ENCODE results near the gene GRIA3.

Gene GRIA3

GRCh38 chrX:123170546-123170945, 13.5 kb upstream of the GRIA3 start:
- no peak overlapping the region for H3K4me3 ChIP-seq (ENCODE audit: insufficient read depth, low read depth, low read length)
- WGBS, 2 experiments: 88 to 92% methylated on average over 7 of the region's 7 CpGs
- no peaks in the 10 kb centered on the region for H3K9me3 ChIP-seq (ENCODE audit: control insufficient read depth, low read length)
- no peaks in the 10 kb centered on the region for H3K27me3 ChIP-seq (ENCODE audit: control insufficient read depth, insufficient read depth, low read length, poor library complexity, severe bottlenecking)
- no peaks in the 10 kb centered on the region for H3K36me3 ChIP-seq (ENCODE audit: control insufficient read depth, insufficient read depth, low read length)
- no peaks in the 10 kb centered on the region for H3K4me1 ChIP-seq (ENCODE audit: control insufficient read depth, insufficient read depth, low read length)
- H3K27ac ChIP-seq (ENCODE audit: insufficient read depth, low read depth, low read length, poor library complexity, severe bottlenecking): no peak overlapping the region

GRCh38 chrX:123171781-123172180, 12.3 kb upstream of the GRIA3 start:
- Histone ChIP-seq H3K27ac (ENCODE audit: insufficient read depth, low read depth, low read length, poor library complexity, severe bottlenecking) (no peak overlapping the region), H3K4me1 (ENCODE audit: control insufficient read depth, insufficient read depth, low read length) (no peaks in the 10 kb centered on the region), H3K4me3 (ENCODE audit: insufficient read depth, low read depth, low read length) (no peak overlapping the region), H3K36me3 (ENCODE audit: control insufficient read depth, insufficient read depth, low read length) (no peaks in the 10 kb centered on the region), H3K27me3 (ENCODE audit: control insufficient read depth, insufficient read depth, low read length, poor library complexity, severe bottlenecking) (no peaks in the 10 kb centered on the region), H3K9me3 (ENCODE audit: control insufficient read depth, low read length) (no peaks in the 10 kb centered on the region)
- WGBS, 2 experiments: no CpG with 5 or more reads among the region's 3 CpGs

GRCh38 chrX:123172869-123173268, 11.2 kb upstream of the GRIA3 start:
- no CpG with 5 or more reads among the region's 2 CpGs for WGBS, 2 experiments

GRCh38 chrX:123173833-123174232, 10.2 kb upstream of the GRIA3 start:
- Histone ChIP-seq H3K4me1 (ENCODE audit: control insufficient read depth, insufficient read depth, low read length) (no peaks in the 10 kb centered on the region), H3K27me3 (ENCODE audit: control insufficient read depth, insufficient read depth, low read length, poor library complexity, severe bottlenecking) (no peaks in the 10 kb centered on the region), H3K27ac (ENCODE audit: insufficient read depth, low read depth, low read length, poor library complexity, severe bottlenecking) (no peak overlapping the region), H3K4me3 (ENCODE audit: insufficient read depth, low read depth, low read length) (no peak overlapping the region), H3K9me3 (ENCODE audit: control insufficient read depth, low read length) (no peaks in the 10 kb centered on the region), H3K36me3 (ENCODE audit: control insufficient read depth, insufficient read depth, low read length) (no peaks in the 10 kb centered on the region)
- no CpG with 5 or more reads among the region's 1 CpG for WGBS, 2 experiments

More at GRCh38 chrX:123172869-123173268, 11.2 kb upstream of the GRIA3 start:
- Histone ChIP-seq H3K9me3 (ENCODE audit: control insufficient read depth, low read length) (no peaks in the 10 kb centered on the region), H3K27ac (ENCODE audit: insufficient read depth, low read depth, low read length, poor library complexity, severe bottlenecking) (no peak overlapping the region), H3K4me3 (ENCODE audit: insufficient read depth, low read depth, low read length) (no peak overlapping the region), H3K36me3 (ENCODE audit: control insufficient read depth, insufficient read depth, low read length) (no peaks in the 10 kb centered on the region), H3K4me1 (ENCODE audit: control insufficient read depth, insufficient read depth, low read length) (no peaks in the 10 kb centered on the region), H3K27me3 (ENCODE audit: control insufficient read depth, insufficient read depth, low read length, poor library complexity, severe bottlenecking) (no peaks in the 10 kb centered on the region)

GRCh38 chrX:123175366-123176122, 8.5 kb upstream of the GRIA3 start:
- Histone ChIP-seq H3K4me3 (ENCODE audit: insufficient read depth, low read depth, low read length) (no peak overlapping the region), H3K27ac (ENCODE audit: insufficient read depth, low read depth, low read length, poor library complexity, severe bottlenecking) (no peak overlapping the region), H3K36me3 (ENCODE audit: control insufficient read depth, insufficient read depth, low read length) (no peaks in the 10 kb centered on the region), H3K9me3 (ENCODE audit: control insufficient read depth, low read length) (no peaks in the 10 kb centered on the region), H3K27me3 (ENCODE audit: control insufficient read depth, insufficient read depth, low read length, poor library complexity, severe bottlenecking) (no peaks in the 10 kb centered on the region), H3K4me1 (ENCODE audit: control insufficient read depth, insufficient read depth, low read length) (no peaks in the 10 kb centered on the region)

- Histone ChIP-seq H3K27me3 (ENCODE audit: control insufficient read depth, insufficient read depth, low read length, poor library complexity, severe bottlenecking) (peaks cover 12% of the 10 kb centered on the region), H3K9me3 (ENCODE audit: control insufficient read depth, low read length) (no peaks in the 10 kb centered on the region), H3K27ac (ENCODE audit: insufficient read depth, low read depth, low read length, poor library complexity, severe bottlenecking) (no peak overlapping the region), H3K4me1 (ENCODE audit: control insufficient read depth, insufficient read depth, low read length) (no peaks in the 10 kb centered on the region), H3K36me3 (ENCODE audit: control insufficient read depth, insufficient read depth, low read length) (no peaks in the 10 kb centered on the region), H3K4me3 (ENCODE audit: insufficient read depth, low read depth, low read length) (no peak overlapping the region)
- 84 to 100% methylated on average over 1 to 5 of the region's 5 CpGs for WGBS, 2 experiments
Observed at GRCh38 chrX:123181233-123181914, 2.7 kb upstream of the GRIA3 start.

GRCh38 chrX:123184866-123185276, 793 bp downstream of the GRIA3 start:
- H3K9me3 ChIP-seq (ENCODE audit: control insufficient read depth, low read length): no peaks in the 10 kb centered on the region
- H3K4me1 ChIP-seq (ENCODE audit: control insufficient read depth, insufficient read depth, low read length): no peaks in the 10 kb centered on the region
- no peak overlapping the region for H3K27ac ChIP-seq (ENCODE audit: insufficient read depth, low read depth, low read length, poor library complexity, severe bottlenecking)
- H3K27me3 ChIP-seq (ENCODE audit: control insufficient read depth, insufficient read depth, low read length, poor library complexity, severe bottlenecking): peaks cover 16% of the 10 kb centered on the region
- H3K4me3 ChIP-seq (ENCODE audit: insufficient read depth, low read depth, low read length): peak overlapping the region; percentile 55
- H3K36me3 ChIP-seq (ENCODE audit: control insufficient read depth, insufficient read depth, low read length): no peaks in the 10 kb centered on the region
- WGBS, 2 experiments: 0% methylated on average over 27 of the region's 27 CpGs

- H3K27ac ChIP-seq (ENCODE audit: insufficient read depth, low read depth, low read length, poor library complexity, severe bottlenecking): no peak overlapping the region
Observed at GRCh38 chrX:123185721-123186120, 1.6 kb downstream of the GRIA3 start.

GRCh38 chrX:123186801-123187200, 2.7 kb downstream of the GRIA3 start:
- no peak overlapping the region for H3K4me3 ChIP-seq (ENCODE audit: insufficient read depth, low read depth, low read length)
- peaks cover 16% of the 10 kb centered on the region for H3K27me3 ChIP-seq (ENCODE audit: control insufficient read depth, insufficient read depth, low read length, poor library complexity, severe bottlenecking)
- 92 to 93% methylated on average over 2 of the region's 3 CpGs for WGBS, 2 experiments
- H3K36me3 ChIP-seq (ENCODE audit: control insufficient read depth, insufficient read depth, low read length): no peaks in the 10 kb centered on the region
- H3K9me3 ChIP-seq (ENCODE audit: control insufficient read depth, low read length): no peaks in the 10 kb centered on the region
- H3K27ac ChIP-seq (ENCODE audit: insufficient read depth, low read depth, low read length, poor library complexity, severe bottlenecking): no peak overlapping the region
- H3K4me1 ChIP-seq (ENCODE audit: control insufficient read depth, insufficient read depth, low read length): no peaks in the 10 kb centered on the region

More at GRCh38 chrX:123185721-123186120, 1.6 kb downstream of the GRIA3 start:
- 32 to 33% methylated on average over 8 of the region's 9 CpGs for WGBS, 2 experiments
- Histone ChIP-seq H3K36me3 (ENCODE audit: control insufficient read depth, insufficient read depth, low read length) (no peaks in the 10 kb centered on the region), H3K27me3 (ENCODE audit: control insufficient read depth, insufficient read depth, low read length, poor library complexity, severe bottlenecking) (peaks cover 16% of the 10 kb centered on the region), H3K4me3 (ENCODE audit: insufficient read depth, low read depth, low read length) (peak overlapping the region; percentile 55), H3K4me1 (ENCODE audit: control insufficient read depth, insufficient read depth, low read length) (no peaks in the 10 kb centered on the region), H3K9me3 (ENCODE audit: control insufficient read depth, low read length) (no peaks in the 10 kb centered on the region)

GRCh38 chrX:123188081-123188480, 4.0 kb downstream of the GRIA3 start:
- Histone ChIP-seq H3K27me3 (ENCODE audit: control insufficient read depth, insufficient read depth, low read length, poor library complexity, severe bottlenecking) (peaks cover 16% of the 10 kb centered on the region), H3K4me3 (ENCODE audit: insufficient read depth, low read depth, low read length) (no peak overlapping the region), H3K36me3 (ENCODE audit: control insufficient read depth, insufficient read depth, low read length) (no peaks in the 10 kb centered on the region), H3K27ac (ENCODE audit: insufficient read depth, low read depth, low read length, poor library complexity, severe bottlenecking) (no peak overlapping the region), H3K4me1 (ENCODE audit: control insufficient read depth, insufficient read depth, low read length) (no peaks in the 10 kb centered on the region), H3K9me3 (ENCODE audit: control insufficient read depth, low read length) (no peaks in the 10 kb centered on the region)
- WGBS, 2 experiments: 88 to 96% methylated on average over 3 of the region's 3 CpGs

All from ectodermal cell (in vitro differentiated cells).